PFSK-1 (cell line): ENCODE results near the gene EFHD1.

ENCODE experiments used
- FOXP2 ChIP-seq: optimal IDR thresholded peaks from 2 replicates; pipeline ENCODE3; 2011; ENCODE audit warnings: borderline replicate concordance, control low read depth, inconsistent platforms; ENCODE audit not compliant: insufficient read depth; ENCODE audit errors: extremely low read length, extremely low read depth
- POLR2AphosphoS5 ChIP-seq: IDR thresholded peaks from 2 replicates; pipeline ENCODE4 v1.6.1; 2012; ENCODE audit warnings: low read depth, mild to moderate bottlenecking, control low read depth, low read length, moderate library complexity
- REST ChIP-seq, 2 experiments: IDR thresholded peaks; 2 replicates each; pipeline versions ENCODE4 v1.6.1 to v1.8.0; 2011 to 2012; ENCODE audit warnings: low read depth in 2 of 2, low read length in 2 of 2, control low read depth in 1 of 2, inconsistent platforms in 1 of 2, mild to moderate bottlenecking in 1 of 2, moderate library complexity in 1 of 2; ENCODE audit not compliant: insufficient read depth in 1 of 2
- SIN3A ChIP-seq: IDR thresholded peaks from 2 replicates; pipeline ENCODE4 v1.6.1; 2012; ENCODE audit warnings: mild to moderate bottlenecking, low read length, moderate library complexity, borderline replicate concordance; ENCODE audit not compliant: insufficient read depth
- TAF1 ChIP-seq: IDR thresholded peaks from 2 replicates; pipeline ENCODE4 v1.6.1; 2012; ENCODE audit warnings: low read length, control low read depth, borderline replicate concordance; ENCODE audit not compliant: insufficient read depth

GRCh38 chr2:232672588-232672987 lies 39.2 kb downstream of the EFHD1 start:
- TF ChIP-seq REST (IDR thresholded peaks at IDR 0.05; ENCODE audit: insufficient read depth in 1 of 2, low read depth in 2 of 2, low read length in 2 of 2) (no peak), TAF1 (no peak), POLR2AphosphoS5 (no peak), SIN3A (no peak), FOXP2 (no peak)
